Loucy (cell line): Measurements from ENCODE around the gene INF2.

Source experiments
- EZH2phosphoT487 ChIP-seq: fragments of 200-600 bp; IDR thresholded peaks from 2 replicates; pipeline ENCODE4 v1.6.1; 2018; ENCODE audit warnings: antibody characterized with exemption, mild to moderate bottlenecking, moderate library complexity, borderline replicate concordance
- TF ChIP-seq, protein P1 (sequence below): fragments of 200-600 bp; sonication (generic); conservative IDR thresholded peaks from 2 replicates; pipeline ENCODE4 v1.5.1; 2014; ENCODE audit warnings: mild to moderate bottlenecking, antibody characterized with exemption, low read length

DNA sequence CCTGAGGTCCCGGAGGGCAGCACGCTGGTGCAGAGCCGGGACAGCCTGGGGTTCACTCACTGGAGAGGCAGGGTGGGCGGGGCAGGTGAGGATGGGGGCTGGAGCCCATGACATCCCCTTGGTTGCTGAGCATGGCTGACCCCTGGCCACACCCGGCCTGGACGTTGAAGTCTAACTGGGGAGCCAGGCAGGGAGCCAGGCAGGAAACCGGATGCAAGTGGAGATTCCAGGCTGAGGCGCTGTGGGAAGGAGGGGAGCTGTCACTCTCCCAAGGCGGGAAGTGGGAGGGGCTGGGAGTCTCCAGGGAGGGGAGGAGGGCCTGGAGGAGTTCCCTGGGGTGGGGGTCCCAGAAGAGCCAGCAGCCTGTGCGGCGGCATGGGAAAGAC is 7.7 kb upstream of the INF2 start:
- TF ChIP-seq, protein P1, sequence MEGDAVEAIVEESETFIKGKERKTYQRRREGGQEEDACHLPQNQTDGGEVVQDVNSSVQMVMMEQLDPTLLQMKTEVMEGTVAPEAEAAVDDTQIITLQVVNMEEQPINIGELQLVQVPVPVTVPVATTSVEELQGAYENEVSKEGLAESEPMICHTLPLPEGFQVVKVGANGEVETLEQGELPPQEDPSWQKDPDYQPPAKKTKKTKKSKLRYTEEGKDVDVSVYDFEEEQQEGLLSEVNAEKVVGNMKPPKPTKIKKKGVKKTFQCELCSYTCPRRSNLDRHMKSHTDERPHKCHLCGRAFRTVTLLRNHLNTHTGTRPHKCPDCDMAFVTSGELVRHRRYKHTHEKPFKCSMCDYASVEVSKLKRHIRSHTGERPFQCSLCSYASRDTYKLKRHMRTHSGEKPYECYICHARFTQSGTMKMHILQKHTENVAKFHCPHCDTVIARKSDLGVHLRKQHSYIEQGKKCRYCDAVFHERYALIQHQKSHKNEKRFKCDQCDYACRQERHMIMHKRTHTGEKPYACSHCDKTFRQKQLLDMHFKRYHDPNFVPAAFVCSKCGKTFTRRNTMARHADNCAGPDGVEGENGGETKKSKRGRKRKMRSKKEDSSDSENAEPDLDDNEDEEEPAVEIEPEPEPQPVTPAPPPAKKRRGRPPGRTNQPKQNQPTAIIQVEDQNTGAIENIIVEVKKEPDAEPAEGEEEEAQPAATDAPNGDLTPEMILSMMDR, result no peak
- no peak for TF ChIP-seq EZH2phosphoT487
